Measurements from ENCODE around the gene RNF214.

The RNF214 gene

GRCh38 chr11:117219455-117219854, 13.0 kb upstream of the RNF214 start:
- no peak for TF ChIP-seq CTCF (IDR thresholded peaks at IDR 0.05)
- Histone ChIP-seq H3K4me3 (no peak overlapping the region), H3K27ac (peak overlapping the region; percentile 89 to 95)
- DNase-seq (ENCODE audit: low spot score), result peak; percentile 71

- DNase-seq (ENCODE audit: low spot score), result no peak
- Histone ChIP-seq H3K27ac (peak overlapping the region; percentile 89 to 95), H3K4me3 (peak overlapping the region; percentile 48)
- TF ChIP-seq CTCF (IDR thresholded peaks at IDR 0.05), result no peak
Observed at GRCh38 chr11:117219995-117220394, 12.5 kb upstream of the RNF214 start.

GRCh38 chr11:117220568-117220967, 11.9 kb upstream of the RNF214 start:
- H3K27ac ChIP-seq, result peak overlapping the region; percentile 89 to 95
- DNase-seq (ENCODE audit: low spot score), result peak; percentile 94
- H3K4me3 ChIP-seq, result peak overlapping the region; percentile 48
- no peak for TF ChIP-seq CTCF (IDR thresholded peaks at IDR 0.05)

GRCh38 chr11:117220999-117221774, 11.3 kb upstream of the RNF214 start:
- no peak for DNase-seq (ENCODE audit: low spot score)
- H3K27ac ChIP-seq, result peak overlapping the region; percentile 89 to 95
- no peak for TF ChIP-seq CTCF (IDR thresholded peaks at IDR 0.05)
- peak overlapping the region; percentile 48 for H3K4me3 ChIP-seq

GRCh38 chr11:117221775-117222517, 10.5 kb upstream of the RNF214 start:
- peak overlapping the region; percentile 89 to 95 for H3K27ac ChIP-seq
- H3K4me3 ChIP-seq, result peak overlapping the region; percentile 48
- TF ChIP-seq CTCF (IDR thresholded peaks at IDR 0.05), result no peak
- peak; percentile 95 for DNase-seq (ENCODE audit: low spot score)

- no peak overlapping the region for H3K4me3 ChIP-seq
- TF ChIP-seq CTCF (IDR thresholded peaks at IDR 0.05), result no peak
- DNase-seq (ENCODE audit: low spot score), result peak; percentile 72
- H3K27ac ChIP-seq, result peak overlapping the region; percentile 89 to 95
Observed at GRCh38 chr11:117222991-117223740, 9.3 kb upstream of the RNF214 start.
